Hepatocyte (in vitro differentiated cells): ENCODE measurements around the gene EQTN.

ENCODE experiments used
- EZH2 ChIP-seq: fragments of 200-600 bp; sonication (generic); IDR thresholded peaks from 2 replicates; pipeline ENCODE4 v1.6.1; 2016; ENCODE audit warnings: antibody characterized with exemption, mild to moderate bottlenecking, borderline replicate concordance
- TF ChIP-seq, protein P1 (sequence below): fragments of 200-600 bp; sonication (generic); IDR thresholded peaks from 2 replicates; pipeline ENCODE4 v1.5.1; 2016; ENCODE audit warnings: antibody characterized with exemption, mild to moderate bottlenecking; ENCODE audit not compliant: poor library complexity

DNA sequence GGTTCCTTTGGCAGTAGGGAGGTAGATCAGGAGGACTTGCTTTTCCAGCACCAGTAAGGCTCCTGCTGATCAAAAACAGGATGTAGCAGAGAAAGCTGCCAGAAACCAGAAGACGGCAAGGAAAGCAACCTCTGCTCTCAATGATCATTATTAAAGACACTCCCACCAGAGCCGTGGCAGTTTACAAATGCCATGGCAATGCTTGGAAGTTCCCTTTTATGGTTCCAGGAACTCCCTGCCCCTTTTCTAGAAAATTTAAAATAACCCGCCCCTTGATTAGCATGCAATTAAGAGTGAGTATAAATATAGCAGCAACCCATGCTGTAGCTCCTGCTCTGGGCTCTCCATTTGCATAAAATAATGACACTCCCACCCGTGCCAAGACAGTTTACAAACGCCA is 16.1 kb downstream of the EQTN start:
- TF ChIP-seq, protein P1, sequence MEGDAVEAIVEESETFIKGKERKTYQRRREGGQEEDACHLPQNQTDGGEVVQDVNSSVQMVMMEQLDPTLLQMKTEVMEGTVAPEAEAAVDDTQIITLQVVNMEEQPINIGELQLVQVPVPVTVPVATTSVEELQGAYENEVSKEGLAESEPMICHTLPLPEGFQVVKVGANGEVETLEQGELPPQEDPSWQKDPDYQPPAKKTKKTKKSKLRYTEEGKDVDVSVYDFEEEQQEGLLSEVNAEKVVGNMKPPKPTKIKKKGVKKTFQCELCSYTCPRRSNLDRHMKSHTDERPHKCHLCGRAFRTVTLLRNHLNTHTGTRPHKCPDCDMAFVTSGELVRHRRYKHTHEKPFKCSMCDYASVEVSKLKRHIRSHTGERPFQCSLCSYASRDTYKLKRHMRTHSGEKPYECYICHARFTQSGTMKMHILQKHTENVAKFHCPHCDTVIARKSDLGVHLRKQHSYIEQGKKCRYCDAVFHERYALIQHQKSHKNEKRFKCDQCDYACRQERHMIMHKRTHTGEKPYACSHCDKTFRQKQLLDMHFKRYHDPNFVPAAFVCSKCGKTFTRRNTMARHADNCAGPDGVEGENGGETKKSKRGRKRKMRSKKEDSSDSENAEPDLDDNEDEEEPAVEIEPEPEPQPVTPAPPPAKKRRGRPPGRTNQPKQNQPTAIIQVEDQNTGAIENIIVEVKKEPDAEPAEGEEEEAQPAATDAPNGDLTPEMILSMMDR: no peak
- no peak for TF ChIP-seq EZH2
